LNCaP clone FGC (cell line): ENCODE data around the gene PLET1.

Experiments used
- DNase-seq: peaks from one replicate; pipeline ENCODE4 v3.0.0-alpha.2; 2011; ENCODE audit warnings: low read depth
- H3K4me3 ChIP-seq: 2 replicates; pipeline ENCODE4 v1.5.1; 2011; ENCODE audit warnings: mild to moderate bottlenecking, low read depth, low read length, control low read depth
- CTCF ChIP-seq: IDR thresholded peaks from 2 replicates; pipeline ENCODE4 v1.5.1; 2012; ENCODE audit warnings: mild to moderate bottlenecking; ENCODE audit not compliant: control insufficient read depth, insufficient read depth; ENCODE audit errors: extremely low read depth

PLET1 gene

GRCh38 chr11:112277029-112277428 lies 16.4 kb upstream of the PLET1 start:
- no peak for DNase-seq
- no peak for TF ChIP-seq CTCF
- no peak overlapping the region for H3K4me3 ChIP-seq

GRCh38 chr11:112274007-112274783 lies 13.5 kb upstream of the PLET1 start:
- H3K4me3 ChIP-seq = no peak overlapping the region
- TF ChIP-seq CTCF = no peak
- no peak for DNase-seq

GRCh38 chr11:112273066-112273465 lies 12.4 kb upstream of the PLET1 start:
- H3K4me3 ChIP-seq = no peak overlapping the region
- no peak for TF ChIP-seq CTCF
- no peak for DNase-seq

- H3K4me3 ChIP-seq = no peak overlapping the region
- no peak for DNase-seq
Observed at GRCh38 chr11:112271242-112271641, 10.6 kb upstream of the PLET1 start.

GRCh38 chr11:112270551-112271180 lies 10.0 kb upstream of the PLET1 start:
- no peak for TF ChIP-seq CTCF
- DNase-seq = no peak
- no peak overlapping the region for H3K4me3 ChIP-seq

More at GRCh38 chr11:112271242-112271641, 10.6 kb upstream of the PLET1 start:
- no peak for TF ChIP-seq CTCF

- no peak for TF ChIP-seq CTCF
- DNase-seq = no peak
- no peak overlapping the region for H3K4me3 ChIP-seq
Observed at GRCh38 chr11:112269139-112269538, 8.5 kb upstream of the PLET1 start.
